T47D (cell line): ENCODE data around the gene GAL3ST3.

ENCODE experiments used
- DNase-seq, 2 experiments: peaks; one replicate each; pipeline versions ENCODE4 v3.0.0 to v3.0.0-alpha.2; 2011 to 2012; ENCODE audit warnings: low read depth in 1 of 2, low spot score in 1 of 2
- JUND ChIP-seq: IDR thresholded peaks from 2 replicates; pipeline ENCODE4 v1.6.1; 2012; ENCODE audit warnings: low read depth
- in situ Hi-C: cut with HindIII; loops from 2 replicates; pipeline ENCODE4 v1.10.0; 2016; ENCODE audit warnings: low sequenced_read_pairs, low pct_unique_long_range_greater_than_20kb

GAL3ST3 gene

GRCh38 chr11:66076561-66076960, 27.6 kb upstream of the GAL3ST3 start:
- TF ChIP-seq JUND, result no peak
- no peak for DNase-seq
- in situ Hi-C loops, result no loop called here

GRCh38 chr11:66075273-66075672, 26.3 kb upstream of the GAL3ST3 start:
- in situ Hi-C loops, result no loop called here

GRCh38 chr11:66073669-66074068, 24.7 kb upstream of the GAL3ST3 start:
- in situ Hi-C loops, result no loop called here
- TF ChIP-seq JUND, result no peak
- DNase-seq, result no peak

More at GRCh38 chr11:66075273-66075672, 26.3 kb upstream of the GAL3ST3 start:
- DNase-seq, result no peak
- TF ChIP-seq JUND, result no peak

GRCh38 chr11:66072518-66072917, 23.6 kb upstream of the GAL3ST3 start:
- no peak for TF ChIP-seq JUND
- no peak for DNase-seq
- in situ Hi-C loops, result no loop called here

GRCh38 chr11:66072081-66072480, 23.1 kb upstream of the GAL3ST3 start:
- no peak for DNase-seq
- no peak for TF ChIP-seq JUND
- in situ Hi-C loops, result no loop called here

GRCh38 chr11:66071381-66071801, 22.4 kb upstream of the GAL3ST3 start:
- in situ Hi-C loops, result no loop called here
- TF ChIP-seq JUND, result no peak
- DNase-seq, result no peak

- TF ChIP-seq JUND, result no peak
- peak in 1 of 2 experiments; percentile 73 for DNase-seq
- in situ Hi-C loops, result no loop called here
These were observed 21.8 kb upstream of the GAL3ST3 start for GRCh38 chr11:66070604-66071380.

GRCh38 chr11:66069715-66070603, 21.0 kb upstream of the GAL3ST3 start, which contains the start of gene PACS1:
PACS1 (plus strand) TSS chr11:66070272; CDS start chr11:66070487, 215 bp downstream.
- in situ Hi-C loops, result no loop called here
- DNase-seq, result peak; percentile 87 to 93
- no peak for TF ChIP-seq JUND

- in situ Hi-C loops, result no loop called here
- TF ChIP-seq JUND, result no peak
- DNase-seq, result peak in 1 of 2 experiments; percentile 50
These were observed 20.2 kb upstream of the GAL3ST3 start for GRCh38 chr11:66068923-66069714.

GRCh38 chr11:66068154-66068821, 19.3 kb upstream of the GAL3ST3 start:
- in situ Hi-C loops, result no loop called here
- peak in 1 of 2 experiments; percentile 81 for DNase-seq
- TF ChIP-seq JUND, result no peak

GRCh38 chr11:66067640-66068039, 18.7 kb upstream of the GAL3ST3 start:
- in situ Hi-C loops, result no loop called here
- no peak for TF ChIP-seq JUND
- DNase-seq, result no peak

- no peak for DNase-seq
- in situ Hi-C loops, result no loop called here
- no peak for TF ChIP-seq JUND
These were observed 17.8 kb upstream of the GAL3ST3 start for GRCh38 chr11:66066751-66067150.
